Motor neuron (in vitro differentiated cells): ENCODE measurements around the gene SLC24A5. TPM values are rescaled to one million over a fixed set of nuclear protein-coding genes. Genes with fewer than 3 reads are reported as not detected.

Experiments
- ATAC-seq, 8 experiments: fragments of 200-7000 bp; cut with Tn5 transposase; replicated peaks in 6 of 8; 2 replicates each; pipeline ENCODE4 v1.8.0; 2021; ENCODE audit warnings: mild to moderate bottlenecking in 8 of 8, moderate library complexity in 8 of 8
- H3K27ac ChIP-seq, 2 donors: fragments of 250-450 bp; sonication (Bioruptor Pico); 2 replicates each; pipeline ENCODE4 v1.9.0; 2021; ENCODE audit warnings: antibody characterized with exemption in 2 of 2, mild to moderate bottlenecking in 2 of 2, moderate library complexity in 1 of 2
- H3K4me1 ChIP-seq, 2 donors: fragments of 250-450 bp; sonication (Bioruptor Pico); replicated peaks in 1 of 2; 2 replicates each; pipeline ENCODE4 v1.6.1; 2021; ENCODE audit warnings: antibody characterized with exemption in 2 of 2, mild to moderate bottlenecking in 2 of 2, moderate library complexity in 1 of 2
- H3K4me3 ChIP-seq, 5 donors: fragments of 250-450 bp; sonication (Bioruptor Pico); 2 replicates each; pipeline ENCODE4 v1.9.0; 2021; ENCODE audit warnings: antibody characterized with exemption in 5 of 5, mild to moderate bottlenecking in 5 of 5, moderate library complexity in 4 of 5
- WGBS, 10 experiments: fragments of 450-650 bp; shearing (Covaris generic); methylation state at CpG; one replicate each; pipeline ENCODE4 v1.0.0; 2022; 5-methylcytosine and 5-hydroxymethylcytosine counted together
- in situ Hi-C, 9 experiments: fragments of 400-800 bp; cut with MboI; loops; one replicate each; pipeline ENCODE4 v1.15.0; 2021; ENCODE audit warnings: low sequenced_read_pairs in 9 of 9, low pct_unique_long_range_greater_than_20kb in 2 of 9; ENCODE audit not compliant: unreplicated experiment in 9 of 9
- total RNA-seq, 8 experiments: library from RNA; unstranded; fragments of 300-600 nt; gene quantifications; 2 replicates each; pipeline versions ENCODE4 v1.2.3 to v1.2.4, GENCODE V29; 2022

The SLC24A5 gene
- total RNA-seq, 8 experiments from 2014 or later: 0.08 to 1.4 (median 0.27) TPM; not detected in 2

DNA sequence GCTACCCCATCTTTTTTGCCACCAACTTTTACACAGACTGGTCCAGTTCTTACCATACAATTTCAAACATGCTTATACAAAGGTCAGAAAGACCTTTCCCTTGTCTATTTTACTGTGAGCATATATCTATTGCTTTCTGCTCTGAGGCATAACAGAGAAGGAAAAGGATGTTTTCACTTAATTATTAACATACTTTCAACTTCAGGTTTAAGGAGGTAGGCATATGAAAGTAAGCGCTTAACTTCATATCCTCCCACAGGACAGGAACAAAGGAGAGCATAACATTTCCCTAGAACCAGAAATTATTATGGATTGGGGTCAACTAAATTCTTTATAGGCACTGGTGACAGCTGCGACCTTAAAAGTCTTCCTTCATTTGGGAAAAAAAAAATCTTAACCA lies 56.2 kb downstream of the SLC24A5 start:
- peaks cover 7 to 15% of the 10 kb centered on the region in 2 donors for H3K4me1 ChIP-seq
- peak overlapping the region; percentile 63 to 96 (median 77) for H3K4me3 ChIP-seq
- H3K27ac ChIP-seq: peak overlapping the region; percentile 97
- no peak for ATAC-seq
- in situ Hi-C loops: no loop called here
- WGBS, 10 experiments: 0 to 63% (median 49%) methylated on average over 1 to 2 of the region's 2 CpGs; no CpG with 5 or more reads in 2 of the 10 experiments

DNA sequence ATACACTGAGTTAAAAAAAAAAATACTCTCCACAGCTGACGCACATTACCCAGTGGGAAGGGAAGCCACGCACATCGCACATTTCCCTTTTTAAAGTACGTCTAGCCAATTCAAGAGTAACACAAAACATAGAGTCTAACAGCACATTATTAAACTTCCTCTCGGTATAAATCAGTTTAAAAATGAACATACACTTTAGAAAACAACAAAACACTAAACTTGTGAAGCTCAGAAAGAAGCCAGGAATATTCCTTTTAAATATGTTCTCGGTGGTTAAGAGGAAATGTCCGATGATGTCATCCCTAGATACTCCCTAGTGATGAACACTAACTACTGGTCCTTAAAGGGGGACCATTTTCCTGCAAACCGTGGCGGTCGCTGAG lies 56.6 kb downstream of the SLC24A5 start:
- Histone ChIP-seq H3K4me3 (peak overlapping the region; percentile 63 to 96 (median 77)), H3K4me1 (peaks cover 7 to 15% of the 10 kb centered on the region in 2 donors), H3K27ac (peak overlapping the region; percentile 97)
- WGBS, 10 experiments: 0 to 13% (median 2%) methylated on average over 1 to 10 of the region's 10 CpGs; no CpG with 5 or more reads in 2 of the 10 experiments
- in situ Hi-C loops: no loop called here
- peak; percentile 56 to 75 (median 65) for ATAC-seq

DNA sequence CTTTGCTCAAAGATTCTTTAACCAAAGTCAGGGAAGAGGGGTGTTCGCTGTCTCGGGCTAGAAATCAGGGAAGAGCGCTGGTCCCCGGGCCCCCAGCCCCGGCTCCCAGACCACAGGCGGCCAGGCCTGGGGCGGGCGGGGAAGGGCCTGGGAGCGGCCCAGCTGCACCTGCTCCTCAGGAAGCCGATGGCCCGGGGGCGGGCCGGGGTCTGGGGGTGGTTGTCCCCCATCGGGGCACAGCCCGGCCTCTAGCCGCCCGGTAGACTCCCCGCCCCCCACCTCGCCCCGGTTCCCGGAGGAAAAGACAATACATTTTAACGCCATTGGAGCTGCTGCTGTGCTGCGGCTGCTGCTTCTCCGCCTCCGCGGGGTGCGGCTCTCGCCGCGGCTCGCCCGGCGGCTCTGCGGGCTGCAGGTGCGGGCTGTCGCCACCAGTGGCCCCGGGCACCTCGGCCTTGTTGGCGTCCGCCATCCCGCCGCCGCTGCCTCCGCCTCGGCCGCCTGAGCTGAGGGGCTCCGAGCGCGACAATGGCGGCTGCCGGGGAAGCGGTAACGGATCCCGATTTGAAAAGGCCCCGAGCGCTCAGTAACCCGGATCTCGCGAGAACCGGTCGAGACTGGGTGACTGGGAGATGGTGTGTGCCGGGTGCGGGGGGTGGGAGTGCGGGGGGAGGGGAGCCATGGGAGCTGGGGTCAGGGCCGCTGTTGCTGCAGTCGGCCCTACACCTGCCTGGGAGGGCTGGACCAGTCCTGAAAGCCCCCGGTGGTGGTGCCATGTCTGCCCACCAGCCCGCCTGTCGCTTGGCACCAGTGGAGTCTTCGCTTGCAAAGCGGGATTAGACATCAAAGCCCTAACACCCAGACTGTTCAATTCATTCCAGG lies 57.2 kb downstream of the SLC24A5 start, which contains the start of gene MYEF2:
TSS of gene MYEF2 (minus strand) at position 530 of the 882 bp plus-strand sequence. CDS start at position 472, 58 bp downstream.
- in situ Hi-C loops: no loop called here
- Histone ChIP-seq H3K4me1 (peaks cover 7 to 15% of the 10 kb centered on the region in 2 donors), H3K27ac (peak within 1 kb of the TSS; percentile 97), H3K4me3 (peak within 1 kb of the TSS; percentile 63 to 96 (median 77))
- WGBS, 10 experiments: 0% methylated on average over 2 to 4 of the region's 71 CpGs; no CpG with 5 or more reads in 8 of the 10 experiments
- ATAC-seq: peak; percentile 85 to 94 (median 90)

DNA sequence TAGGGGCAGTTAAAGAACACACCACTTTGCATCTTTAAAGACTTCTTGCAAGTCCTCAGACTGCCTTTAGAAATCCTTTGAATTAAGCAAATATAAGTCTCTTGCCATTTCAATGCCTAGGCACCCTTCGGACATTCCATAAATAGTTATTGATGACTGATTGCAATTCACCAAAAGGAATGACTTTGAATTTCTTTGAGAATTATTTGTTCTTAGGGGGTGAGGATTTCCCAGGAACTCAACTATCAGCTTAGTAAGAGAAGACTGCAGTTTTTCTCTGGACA lies 57.8 kb downstream of the SLC24A5 start:
- Histone ChIP-seq H3K4me3 (peak overlapping the region; percentile 63 to 96 (median 77)), H3K4me1 (peaks cover 7 to 15% of the 10 kb centered on the region in 2 donors), H3K27ac (peak overlapping the region; percentile 97)
- ATAC-seq: no peak
- in situ Hi-C loops: no loop called here
- 71 to 100% (median 88%) methylated on average over 1 of the region's 1 CpG; no CpG with 5 or more reads in 5 of the 10 experiments for WGBS, 10 experiments

DNA sequence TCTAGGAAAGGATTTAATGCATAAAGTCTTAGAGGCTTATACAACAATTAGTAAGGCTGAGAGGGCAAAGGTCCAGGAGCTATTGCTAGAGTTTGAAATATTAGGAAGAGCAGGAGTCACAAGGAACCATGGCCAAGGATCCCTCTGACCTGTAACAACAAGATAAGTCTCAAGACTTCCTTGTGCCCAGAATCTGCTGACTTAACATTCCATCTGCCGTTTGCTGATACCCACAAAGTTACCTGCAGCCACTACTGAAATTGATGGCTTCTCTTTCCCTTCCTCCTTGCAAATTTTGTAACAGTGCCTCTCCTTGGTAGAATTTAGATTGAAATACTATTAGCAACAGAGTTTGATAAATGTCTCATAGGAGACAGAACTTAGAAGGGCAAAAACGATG lies 62.0 kb downstream of the SLC24A5 start:
- in situ Hi-C loops: no loop called here
- WGBS, 10 experiments: 0 to 85% (median 55%) methylated on average over 1 to 2 of the region's 2 CpGs
- Histone ChIP-seq H3K4me1 (peaks cover 4 to 6% of the 10 kb centered on the region in 2 donors), H3K4me3 (no peak overlapping the region), H3K27ac (no peak overlapping the region)
- ATAC-seq: no peak

DNA sequence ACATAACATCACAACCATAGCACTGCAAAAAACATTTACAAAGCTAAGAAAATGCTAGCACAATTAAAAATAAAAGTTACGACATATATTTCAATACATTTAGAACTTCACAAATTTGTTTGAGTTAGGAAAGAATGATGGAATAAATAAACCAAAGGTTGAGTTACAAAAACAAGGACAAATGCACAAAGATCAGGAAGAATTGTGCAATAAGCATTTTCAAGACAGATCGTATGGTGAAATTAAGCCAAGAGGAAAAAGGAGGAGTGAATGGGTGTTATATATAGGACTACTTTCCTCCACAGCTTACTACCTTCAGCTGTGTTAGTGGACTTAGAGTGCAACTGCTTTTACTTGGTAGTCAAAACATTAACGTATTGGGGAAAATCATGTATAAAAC lies 64.7 kb downstream of the SLC24A5 start:
- no peak for ATAC-seq
- 8 to 100% (median 77%) methylated on average over 1 to 3 of the region's 3 CpGs for WGBS, 10 experiments
- in situ Hi-C loops: no loop called here
- H3K4me1 ChIP-seq: peaks cover 0 to 3% of the 10 kb centered on the region in 2 donors
- H3K27ac ChIP-seq: no peak overlapping the region
- no peak overlapping the region for H3K4me3 ChIP-seq

DNA sequence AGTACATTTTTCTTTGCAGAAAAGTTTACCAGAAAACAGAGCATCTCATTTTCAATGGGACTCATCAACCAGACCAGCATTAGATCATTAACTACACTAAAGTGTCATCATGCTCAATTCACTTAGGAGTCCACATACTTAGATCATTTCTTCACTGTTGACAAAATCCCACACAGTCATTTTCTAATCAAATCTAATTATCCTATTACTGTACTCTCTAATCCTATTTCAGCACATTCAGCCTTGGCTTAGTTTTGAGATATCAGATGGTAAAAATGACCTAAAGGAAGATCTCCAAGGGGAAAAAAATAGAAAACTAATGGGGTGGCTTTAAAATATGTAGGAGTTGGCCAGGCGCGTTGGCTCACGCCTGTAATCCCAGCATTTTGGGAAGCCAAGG lies 65.5 kb downstream of the SLC24A5 start:
- H3K4me1 ChIP-seq: peaks cover 0 to 5% of the 10 kb centered on the region in 2 donors
- peak in 1 of 8 experiments; percentile 48 for ATAC-seq
- 0 to 100% (median 93%) methylated on average over 2 to 3 of the region's 3 CpGs; no CpG with 5 or more reads in 4 of the 10 experiments for WGBS, 10 experiments
- H3K4me3 ChIP-seq: no peak overlapping the region
- in situ Hi-C loops: no loop called here
- H3K27ac ChIP-seq: no peak overlapping the region

DNA sequence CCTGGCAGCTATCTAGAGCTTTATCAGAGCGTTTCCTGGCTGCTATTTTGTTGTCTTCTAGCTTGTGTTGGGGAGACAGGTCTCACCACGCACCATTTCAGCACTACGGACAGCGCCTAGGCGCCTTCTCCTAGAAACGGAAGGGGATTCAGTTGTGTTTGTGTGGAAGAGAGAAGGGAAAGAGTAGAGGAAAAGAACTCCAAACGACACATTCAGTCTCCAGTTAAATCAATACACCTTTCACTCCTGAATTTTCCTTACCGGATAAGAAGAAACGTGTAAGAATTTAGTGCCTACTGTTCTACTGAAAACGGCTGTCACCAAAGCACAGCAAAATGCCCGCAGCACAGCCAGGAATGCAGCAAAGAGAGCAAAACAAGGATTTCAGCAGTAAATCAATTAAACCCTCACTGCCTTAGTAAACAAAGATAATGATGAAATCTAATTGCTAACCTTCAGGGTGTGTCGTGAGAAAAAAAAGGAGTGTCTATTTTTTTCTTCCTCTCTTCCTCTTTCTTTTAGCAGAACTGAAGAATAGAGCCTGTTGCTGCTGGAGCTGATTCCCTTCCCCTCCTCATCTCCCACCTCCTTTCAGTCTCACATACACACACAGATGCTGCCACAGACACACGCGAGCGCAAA lies 70.3 kb downstream of the SLC24A5 start:
- ATAC-seq: peak; percentile 44 to 86 (median 62)
- H3K27ac ChIP-seq: no peak overlapping the region
- H3K4me1 ChIP-seq: peaks cover 0 to 7% of the 10 kb centered on the region in 2 donors
- peak overlapping the region; percentile 21 to 43 (median 35) for H3K4me3 ChIP-seq
- WGBS, 10 experiments: 0 to 10% (median 5%) methylated on average over 2 to 15 of the region's 15 CpGs
- in situ Hi-C loops: no loop called here

DNA sequence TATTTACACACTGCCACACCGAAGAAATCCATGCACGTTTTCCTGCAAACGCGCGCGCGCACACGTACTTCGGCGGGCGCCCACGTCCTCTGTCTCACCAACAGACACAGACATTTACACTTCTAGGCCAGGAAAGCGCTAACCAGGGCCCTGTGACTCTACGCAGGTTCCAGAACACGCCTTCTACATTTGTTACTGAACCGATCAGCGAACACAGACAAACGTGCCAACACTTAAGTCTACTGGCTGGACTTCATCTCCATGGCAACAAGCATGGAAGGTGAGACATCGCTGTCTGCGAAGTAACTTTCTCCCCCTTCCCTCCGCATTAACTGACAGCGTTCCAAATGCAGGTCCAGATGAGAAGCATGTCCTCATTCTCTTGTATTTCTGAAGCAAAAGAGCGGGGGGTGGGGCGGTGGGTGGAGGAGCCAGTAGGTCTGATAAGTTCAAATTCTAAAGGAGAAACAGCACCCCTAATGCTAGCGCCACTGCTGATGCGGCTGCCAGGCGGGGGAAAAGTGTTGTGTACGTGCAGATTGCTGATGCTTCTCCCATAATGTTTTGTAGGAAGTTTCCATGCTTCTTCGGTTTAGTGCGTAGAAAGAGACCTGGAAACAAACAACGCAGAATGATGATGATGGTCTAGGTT lies 70.9 kb downstream of the SLC24A5 start, which contains the start of gene CTXN2:
TSS of gene CTXN2 (plus strand) at position 92 of the 652 bp plus-strand sequence. CDS start 9,636 bp downstream, outside the sequence.
- Histone ChIP-seq H3K4me3 (peak within 1 kb of the TSS; percentile 21 to 43 (median 35)), H3K4me1 (peaks cover 0 to 7% of the 10 kb centered on the region in 2 donors), H3K27ac (no peak within 1 kb of the TSS)
- in situ Hi-C loops: no loop called here
- WGBS, 10 experiments: 0 to 46% (median 12%) methylated on average over 1 to 22 of the region's 31 CpGs; no CpG with 5 or more reads in 1 of the 10 experiments
- peak in 5 of 8 experiments; percentile 89 to 94 (median 92) for ATAC-seq

Other genes with a start within 250 kb of the SLC24A5 start
- 100 to 1,000 TPM in 1 of 8 experiments, 10 to 100 TPM in 5, 1 to 10 TPM in 1, under 1 TPM in 1; 0.76 to 122 (median 78.5) TPM for gene MYEF2, start 57.3 kb downstream of the SLC24A5 start, total RNA-seq
- gene CTXN2, start 70.7 kb downstream of the SLC24A5 start, total RNA-seq: 1 to 10 TPM in 1 of 8 experiments, under 1 TPM in 5, not detected in 2; 0.10 to 1.1 (median 0.47) TPM
- gene SLC12A1, start 85.3 kb downstream of the SLC24A5 start, total RNA-seq: 10 to 100 TPM in 1 of 8 experiments, 1 to 10 TPM in 1, under 1 TPM in 5, not detected in 1; 0.05 to 23.0 (median 0.25) TPM
- gene DUT, start 210.4 kb downstream of the SLC24A5 start, total RNA-seq: 10 to 100 TPM; 38.3 to 90.9 (median 55.9) TPM